Activated T-helper 1 cell treated with anti-CD3 and anti-CD28 coated beads, Interleukin-12 subunit alpha, Interleukin-12 subunit beta, Interleukin-2, Interleukin-4 antibody, amounts not matched to agents 30 ng/mL and 10 ng/mL and 1 ng/mL, durations not matched to agents 14 hours and 24 hours and 36 hours (primary cell): ENCODE data around the gene YJEFN3. TPM values are rescaled to one million over a fixed set of nuclear protein-coding genes. Genes with fewer than 3 reads are reported as not detected.

Source experiments
- DNase-seq: peaks from one replicate; pipeline ENCODE4 v3.0.0; 2021; ENCODE audit warnings: low spot score
- H3K27ac Mint-ChIP-seq: one replicate; pipeline ENCODE4 v1.8.0; 2021; ENCODE audit warnings: mild to moderate bottlenecking, mixed read lengths
- H3K27me3 Mint-ChIP-seq: one replicate; pipeline ENCODE4 v1.8.0; 2022; ENCODE audit warnings: mild to moderate bottlenecking, moderate library complexity, mixed read lengths; ENCODE audit not compliant: insufficient read depth
- H3K36me3 Mint-ChIP-seq: one replicate; pipeline ENCODE4 v1.8.0; 2021; ENCODE audit warnings: low read depth, mixed read lengths
- H3K4me1 Mint-ChIP-seq: one replicate; pipeline ENCODE4 v1.8.0; 2021; ENCODE audit warnings: low read depth, mixed read lengths
- H3K4me3 Mint-ChIP-seq: one replicate; pipeline ENCODE4 v1.8.0; 2021; ENCODE audit warnings: mild to moderate bottlenecking, moderate library complexity, mixed read lengths
- H3K9me3 Mint-ChIP-seq: one replicate; pipeline ENCODE4 v1.8.0; 2021; ENCODE audit warnings: mixed read lengths
- intact Hi-C: fragments of 100-400 bp; cut with micrococcal nuclease; formaldehyde crosslinking; loops from one replicate; pipeline ENCODE4 v1.15.1; 2024
- total RNA-seq: library from RNA; stranded (reverse); gene quantifications from 2 replicates; pipeline ENCODE4 v1.2.3, GENCODE V29; 2022

The YJEFN3 gene
- total RNA-seq, 1 donor from 2014 or later = 13.6 TPM

DNA sequence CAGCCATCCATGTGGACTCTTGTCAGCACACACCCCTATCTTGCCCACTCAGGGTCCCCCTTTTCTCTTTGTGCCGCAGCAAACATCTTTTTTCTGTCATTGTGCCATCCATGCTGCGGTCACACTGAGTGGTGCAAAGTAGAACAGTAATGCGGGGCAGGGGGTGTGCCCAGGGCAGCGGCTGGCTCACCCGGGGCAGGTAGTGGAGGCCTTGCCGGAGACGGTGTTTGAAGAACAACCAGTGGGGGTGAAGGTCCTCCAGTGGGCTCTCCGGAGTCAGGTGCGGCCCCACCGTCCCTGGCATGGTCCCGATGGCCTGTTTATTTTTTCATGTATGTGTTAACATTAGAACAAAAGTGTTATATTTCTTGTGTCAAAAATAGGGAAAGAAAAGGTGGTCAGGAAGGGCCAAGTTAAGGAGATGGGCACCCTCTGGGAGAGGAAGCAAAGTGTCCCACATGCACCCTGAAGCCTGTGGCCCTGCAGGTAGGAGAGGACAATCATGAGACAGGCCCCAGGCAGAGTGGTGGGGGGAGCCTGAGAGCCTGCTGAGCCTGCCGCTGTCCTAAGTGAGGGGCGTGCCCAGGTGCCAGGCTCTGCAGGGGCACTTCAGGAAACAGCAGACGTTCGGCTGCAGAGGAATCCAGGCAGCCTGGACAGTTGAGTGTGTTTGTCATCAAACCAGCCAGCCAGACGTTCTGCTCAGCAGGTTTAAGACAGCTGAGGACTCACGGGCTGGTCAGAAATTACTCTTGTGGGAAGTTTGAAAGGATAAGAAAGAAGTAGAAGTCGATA lies 25.7 kb upstream of the YJEFN3 start:
- Mint-ChIP-seq H3K36me3 (peaks cover 37% of the 10 kb centered on the region), H3K4me1 (no peaks in the 10 kb centered on the region), H3K9me3 (no peaks in the 10 kb centered on the region), H3K27ac (no peak overlapping the region), H3K4me3 (no peak overlapping the region), H3K27me3 (no peaks in the 10 kb centered on the region)
- no peak for DNase-seq
- intact Hi-C loops = no loop called here

DNA sequence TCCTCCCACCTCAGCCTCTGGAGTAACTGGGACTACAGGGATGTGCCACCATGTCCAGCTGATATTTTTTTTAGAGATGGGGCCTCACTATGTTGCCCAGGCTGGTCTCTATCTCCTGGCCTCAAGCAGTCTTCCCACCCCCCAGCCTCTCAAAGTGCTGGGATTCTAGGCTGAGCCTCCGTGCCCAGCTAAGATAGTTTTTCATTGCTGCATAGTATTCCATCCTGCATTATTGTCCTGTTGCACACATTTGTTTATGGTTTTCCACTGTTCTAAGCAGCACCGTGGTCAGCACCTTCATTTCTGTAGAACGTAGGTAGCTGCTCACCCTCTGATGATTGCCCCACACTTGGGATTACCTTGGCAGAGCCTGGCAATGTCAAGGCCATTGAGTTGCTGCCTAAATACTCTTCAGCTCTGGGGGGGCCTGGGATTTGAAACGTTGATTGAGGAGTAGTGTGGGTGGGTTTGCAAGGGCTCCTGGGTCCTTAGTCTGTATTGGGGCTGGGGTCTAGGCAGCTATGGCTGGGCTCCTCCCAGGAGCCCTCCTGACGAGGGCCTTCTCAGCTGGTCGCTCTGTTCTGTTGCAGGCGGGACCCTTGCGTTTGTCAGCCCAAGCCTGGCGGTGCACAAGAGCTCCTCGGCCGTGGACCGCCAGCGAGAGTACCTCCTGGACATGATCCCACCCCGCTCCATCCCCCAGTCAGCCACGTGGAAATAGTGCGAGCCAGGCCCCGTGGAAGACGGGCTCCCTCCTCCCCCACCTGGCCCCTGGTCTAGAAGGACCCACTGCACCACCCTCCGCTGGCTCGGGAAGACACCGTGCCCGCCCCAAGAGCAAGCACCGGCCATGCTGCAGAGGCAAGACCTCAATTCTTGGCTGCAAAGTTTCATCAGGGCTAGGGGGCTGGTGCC lies 23.7 kb upstream of the YJEFN3 start:
- no peaks in the 10 kb centered on the region for H3K4me1 Mint-ChIP-seq
- no peak overlapping the region for H3K27ac Mint-ChIP-seq
- H3K36me3 Mint-ChIP-seq = peaks cover 37% of the 10 kb centered on the region
- H3K9me3 Mint-ChIP-seq = no peaks in the 10 kb centered on the region
- intact Hi-C loops = no loop called here
- no peak for DNase-seq
- H3K27me3 Mint-ChIP-seq = no peaks in the 10 kb centered on the region
- H3K4me3 Mint-ChIP-seq = no peak overlapping the region

DNA sequence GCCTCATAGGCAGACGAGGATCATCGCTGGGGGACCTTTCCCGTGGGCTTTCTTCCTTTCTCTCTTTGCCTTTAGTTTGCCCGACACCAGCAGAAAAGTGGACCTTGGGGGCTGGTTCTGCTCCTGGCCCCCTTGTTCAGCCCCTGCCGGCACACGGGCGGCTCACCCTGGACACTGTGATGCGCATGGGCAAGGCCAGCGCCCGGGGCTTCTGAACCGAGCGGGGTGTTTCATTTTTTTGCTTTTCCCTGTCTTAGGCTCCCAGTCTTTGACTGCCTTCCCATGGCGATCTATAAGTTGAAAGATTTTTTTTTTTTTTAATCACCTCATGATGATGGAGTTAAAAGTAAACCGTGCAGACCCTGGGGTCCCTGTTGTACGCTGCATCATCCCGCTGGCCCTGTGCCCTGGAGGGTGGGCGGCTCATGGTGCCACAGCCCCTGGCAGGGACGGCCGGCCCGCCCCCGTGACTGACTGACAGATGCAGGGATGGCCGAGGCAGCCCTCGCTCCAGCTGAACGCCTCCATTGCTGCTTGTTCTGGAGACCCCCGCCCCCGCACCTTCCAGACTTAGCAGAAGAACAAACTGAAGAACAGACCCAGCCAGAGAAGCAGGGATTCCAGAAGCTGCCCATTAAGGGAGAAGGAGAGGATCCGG lies 22.9 kb upstream of the YJEFN3 start:
- no peak for DNase-seq
- H3K9me3 Mint-ChIP-seq = no peaks in the 10 kb centered on the region
- no peaks in the 10 kb centered on the region for H3K4me1 Mint-ChIP-seq
- H3K36me3 Mint-ChIP-seq = peaks cover 37% of the 10 kb centered on the region
- intact Hi-C loops = no loop called here
- no peaks in the 10 kb centered on the region for H3K27me3 Mint-ChIP-seq
- H3K4me3 Mint-ChIP-seq = no peak overlapping the region
- no peak overlapping the region for H3K27ac Mint-ChIP-seq

DNA sequence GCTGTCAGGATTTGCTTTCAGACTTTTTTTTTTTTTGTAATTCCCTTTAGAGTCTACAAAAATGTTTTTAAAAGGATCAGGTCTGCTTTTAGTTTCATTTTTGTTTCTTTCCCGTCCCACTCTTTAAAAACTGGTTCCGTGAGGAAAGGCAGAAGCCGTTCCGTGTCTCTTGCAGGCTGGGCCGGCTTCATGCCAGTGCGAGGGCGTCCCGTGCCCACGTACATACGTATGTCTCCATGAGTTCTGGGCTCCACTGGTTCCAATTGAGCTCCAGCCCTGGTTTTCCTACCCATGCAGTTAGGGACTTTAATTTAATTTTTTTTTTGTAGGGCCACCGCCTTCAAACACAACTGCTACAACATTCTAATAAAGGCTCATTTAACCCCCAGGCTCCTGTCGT lies 22.1 kb upstream of the YJEFN3 start:
- Mint-ChIP-seq H3K27ac (no peak overlapping the region), H3K4me1 (no peaks in the 10 kb centered on the region), H3K9me3 (no peaks in the 10 kb centered on the region), H3K4me3 (no peak overlapping the region), H3K36me3 (peaks cover 37% of the 10 kb centered on the region), H3K27me3 (no peaks in the 10 kb centered on the region)
- DNase-seq = no peak
- intact Hi-C loops = no loop called here

DNA sequence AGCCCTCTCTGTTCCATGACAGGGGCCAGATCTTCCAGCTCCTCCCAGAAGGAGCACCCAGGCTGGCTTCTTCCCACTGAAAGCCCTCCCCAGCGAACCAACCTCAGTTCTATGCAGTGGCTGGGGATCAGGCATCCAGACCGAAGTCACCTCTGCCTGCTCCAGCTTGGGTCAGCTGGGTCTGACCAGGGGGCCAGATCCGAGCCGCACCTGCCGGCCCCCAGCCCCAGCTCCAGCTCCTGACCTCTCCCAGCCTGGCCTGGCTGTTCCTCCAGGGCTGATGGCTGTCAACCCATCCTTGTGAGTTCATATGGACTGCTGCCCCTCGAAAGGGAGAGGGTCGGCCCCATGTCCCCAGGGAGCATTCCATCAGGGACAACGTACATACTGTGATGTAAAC lies 21.4 kb upstream of the YJEFN3 start:
- no peak for DNase-seq
- Mint-ChIP-seq H3K9me3 (no peaks in the 10 kb centered on the region), H3K36me3 (peaks cover 30% of the 10 kb centered on the region), H3K4me3 (no peak overlapping the region), H3K27ac (no peak overlapping the region), H3K4me1 (no peaks in the 10 kb centered on the region), H3K27me3 (no peaks in the 10 kb centered on the region)
- intact Hi-C loops = no loop called here

DNA sequence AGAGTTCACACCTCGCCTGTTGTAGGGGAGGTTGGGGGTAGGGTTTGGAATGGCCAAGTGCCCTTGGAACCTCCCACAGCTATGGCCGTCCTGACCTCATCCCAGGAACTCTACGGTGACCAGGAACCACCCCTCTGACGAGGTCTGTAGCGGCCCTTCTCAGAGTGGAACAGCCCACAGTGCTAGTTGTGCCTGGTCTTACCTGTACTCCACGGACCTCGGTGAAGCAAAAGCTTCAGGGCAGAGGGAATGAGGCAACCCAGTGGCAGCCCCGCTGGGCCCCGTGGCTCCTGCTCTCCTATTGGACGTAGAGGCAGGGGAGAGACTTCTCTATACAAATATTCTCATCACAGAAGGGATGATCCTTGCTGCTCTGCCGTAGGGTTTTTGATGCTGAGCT lies 20.5 kb upstream of the YJEFN3 start:
- no peak for DNase-seq
- H3K4me1 Mint-ChIP-seq = no peaks in the 10 kb centered on the region
- no peak overlapping the region for H3K4me3 Mint-ChIP-seq
- H3K9me3 Mint-ChIP-seq = no peaks in the 10 kb centered on the region
- H3K27ac Mint-ChIP-seq = no peak overlapping the region
- H3K27me3 Mint-ChIP-seq = no peaks in the 10 kb centered on the region
- intact Hi-C loops = no loop called here
- H3K36me3 Mint-ChIP-seq = peaks cover 22% of the 10 kb centered on the region

DNA sequence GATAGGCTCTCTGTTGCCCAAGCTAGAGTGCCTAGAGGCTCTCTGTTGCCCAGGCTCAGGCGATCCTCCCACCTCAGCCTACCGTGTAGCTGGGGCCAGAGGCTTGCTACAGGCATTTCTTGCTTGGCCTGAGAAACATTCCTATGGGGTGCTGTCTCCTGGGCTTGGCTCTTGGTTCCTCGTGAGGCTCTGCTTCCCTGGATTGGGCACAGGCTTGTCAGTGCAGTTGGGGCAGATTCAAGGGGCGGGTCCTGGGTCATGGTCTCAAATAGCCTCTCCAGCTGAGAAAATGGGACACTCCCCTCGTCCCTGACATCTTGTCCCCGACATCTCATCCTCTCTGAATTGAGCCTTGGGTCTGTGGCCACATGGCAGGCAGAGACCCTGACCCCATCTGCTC lies 18.3 kb upstream of the YJEFN3 start:
- H3K4me3 Mint-ChIP-seq = no peak overlapping the region
- H3K27ac Mint-ChIP-seq = no peak overlapping the region
- no peaks in the 10 kb centered on the region for H3K4me1 Mint-ChIP-seq
- no peaks in the 10 kb centered on the region for H3K9me3 Mint-ChIP-seq
- no peak for DNase-seq
- intact Hi-C loops = no loop called here
- H3K27me3 Mint-ChIP-seq = no peaks in the 10 kb centered on the region
- H3K36me3 Mint-ChIP-seq = peaks cover 19% of the 10 kb centered on the region

DNA sequence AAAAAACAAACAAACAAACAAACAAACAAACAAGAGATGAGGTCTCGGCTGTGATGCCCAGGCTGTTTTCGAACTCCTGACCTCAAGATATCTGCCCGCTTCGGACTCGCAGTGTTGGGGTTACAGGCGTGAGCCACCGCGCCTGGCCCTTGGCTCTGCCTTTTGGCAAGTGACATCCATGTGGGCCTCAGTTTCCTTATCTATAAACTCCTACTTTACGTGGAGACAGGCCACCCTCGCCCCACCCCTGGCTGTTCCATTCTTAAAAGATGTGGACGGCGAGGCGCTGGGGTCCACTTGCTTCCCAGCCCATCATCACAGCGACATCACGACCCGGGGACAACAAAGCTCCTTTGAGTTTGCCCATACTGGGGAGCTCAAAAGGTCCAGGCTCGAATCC lies 15.0 kb upstream of the YJEFN3 start:
- Mint-ChIP-seq H3K27me3 (no peaks in the 10 kb centered on the region), H3K9me3 (no peaks in the 10 kb centered on the region), H3K4me1 (no peaks in the 10 kb centered on the region), H3K36me3 (peaks cover 5% of the 10 kb centered on the region), H3K4me3 (no peak overlapping the region), H3K27ac (no peak overlapping the region)
- no peak for DNase-seq
- intact Hi-C loops = no loop called here

DNA sequence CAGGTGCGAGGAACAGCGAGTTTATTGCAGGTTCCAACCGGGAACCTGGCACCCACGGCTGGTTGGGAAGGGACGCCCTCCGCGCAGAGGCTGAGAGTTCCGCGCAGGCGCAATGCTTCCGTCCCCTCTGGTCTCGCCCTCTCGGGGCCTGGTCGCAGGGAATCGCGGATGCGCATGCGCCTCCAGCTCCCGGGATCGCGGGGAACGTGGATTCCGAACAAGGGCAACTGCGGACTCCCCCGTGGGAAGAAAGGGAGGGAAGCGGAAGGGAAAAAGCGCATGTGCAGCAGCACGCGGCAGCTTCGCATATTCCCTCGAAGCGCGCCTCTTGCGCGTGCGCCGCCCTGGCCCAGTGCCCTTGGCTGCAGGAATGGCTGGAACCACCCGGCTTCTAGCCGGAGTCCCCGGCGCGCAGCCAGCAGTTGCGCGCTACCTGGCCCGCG lies 14.5 kb upstream of the YJEFN3 start:
- Mint-ChIP-seq H3K27me3 (no peaks in the 10 kb centered on the region), H3K36me3 (peaks cover 8% of the 10 kb centered on the region), H3K4me3 (peak overlapping the region; percentile 61), H3K9me3 (no peaks in the 10 kb centered on the region), H3K27ac (no peak overlapping the region), H3K4me1 (peaks cover 2% of the 10 kb centered on the region)
- DNase-seq = no peak
- intact Hi-C loops = no loop called here

DNA sequence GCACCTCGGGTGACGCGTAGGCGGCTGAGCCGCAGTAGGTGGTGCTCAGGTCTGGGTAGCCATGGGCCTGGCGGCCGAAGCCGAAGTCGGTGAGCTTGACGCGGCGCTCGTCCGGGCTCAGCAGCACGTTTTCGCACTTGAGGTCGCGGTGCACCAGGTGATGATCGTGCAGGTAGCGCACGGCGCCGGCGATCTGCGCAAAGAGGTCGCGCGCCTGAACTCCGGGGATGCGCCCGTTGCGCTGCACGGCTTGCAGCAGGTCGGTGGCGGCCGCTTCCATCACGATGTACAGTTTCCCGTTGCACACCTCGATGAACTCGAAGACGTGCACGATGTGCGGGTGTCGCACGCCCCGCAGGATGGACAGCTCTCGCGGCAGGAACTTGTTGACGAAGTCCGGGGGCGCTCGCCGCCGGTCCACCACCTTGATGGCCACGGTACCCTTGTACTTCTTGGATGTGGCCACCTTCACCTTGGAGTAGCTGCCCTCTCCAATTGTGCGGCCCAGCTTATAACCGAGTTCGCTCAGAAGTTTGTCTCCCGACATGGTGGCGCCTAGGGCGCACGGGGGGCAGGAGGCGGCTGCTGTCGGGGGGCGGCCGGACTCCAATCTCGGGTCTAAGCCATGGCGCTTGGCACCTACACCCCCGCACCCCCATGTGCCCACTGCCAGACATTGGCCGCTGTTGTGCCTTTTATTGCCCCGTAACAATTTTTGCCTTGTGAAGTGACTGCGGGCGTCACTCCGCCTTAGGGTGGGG lies 13.7 kb upstream of the YJEFN3 start, which contains the start of gene TSSK6:
TSS of gene TSSK6 (minus strand) at position 668 of the 761 bp plus-strand sequence. CDS start at position 547, 121 bp downstream.
- H3K36me3 Mint-ChIP-seq = peaks cover 14% of the 10 kb centered on the region
- no peaks in the 10 kb centered on the region for H3K9me3 Mint-ChIP-seq
- peak within 1 kb of the TSS; percentile 94 for H3K27ac Mint-ChIP-seq
- intact Hi-C loops = no loop called here
- H3K4me3 Mint-ChIP-seq = peak within 1 kb of the TSS; percentile 92
- no peak for DNase-seq
- H3K27me3 Mint-ChIP-seq = no peaks in the 10 kb centered on the region
- H3K4me1 Mint-ChIP-seq = peaks cover 5% of the 10 kb centered on the region

DNA sequence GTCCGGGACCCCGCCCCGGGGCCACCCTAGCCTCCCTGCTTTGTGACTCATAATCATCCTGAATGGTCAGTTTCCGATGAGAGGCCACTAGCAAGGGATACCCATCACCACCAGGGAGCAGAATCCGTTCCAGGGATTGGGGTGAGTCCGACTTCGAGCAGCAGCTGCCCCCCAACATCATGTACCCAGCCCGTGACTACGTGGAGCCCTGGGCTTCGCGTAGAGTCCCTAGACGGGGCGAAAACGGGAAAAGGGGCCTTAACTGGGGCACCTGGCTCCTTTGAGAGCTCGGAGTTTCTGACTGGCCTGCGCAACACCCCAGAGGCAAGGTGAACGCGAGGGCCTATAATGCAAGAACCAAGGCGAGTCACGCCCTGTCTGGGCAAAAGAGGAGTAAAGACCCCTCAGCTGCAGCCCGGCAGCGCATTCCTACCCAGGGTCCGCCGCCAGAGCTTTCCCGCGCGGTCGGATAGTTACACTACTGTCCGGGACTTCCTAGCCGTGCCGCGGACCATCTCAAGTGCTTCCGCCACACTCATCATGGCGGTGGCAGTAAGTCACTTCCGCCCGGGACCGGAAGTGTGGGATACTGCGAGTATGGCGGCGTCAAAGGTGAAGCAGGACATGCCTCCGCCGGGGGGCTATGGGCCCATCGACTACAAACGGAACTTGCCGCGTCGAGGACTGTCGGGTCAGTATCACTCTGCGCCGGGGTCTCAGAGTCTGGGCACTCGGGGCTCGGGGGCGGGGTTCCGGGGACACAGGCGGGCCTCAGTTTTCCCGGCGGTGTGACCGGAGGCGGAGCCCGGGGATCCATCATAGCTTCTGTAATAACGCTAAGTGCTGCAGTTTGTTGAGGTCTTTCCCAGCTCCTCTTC lies 12.8 kb upstream of the YJEFN3 start, which contains the start of gene NDUFA13:
TSS of gene NDUFA13 (plus strand) at position 584 of the 878 bp plus-strand sequence. CDS start at position 598, 14 bp downstream.
- Mint-ChIP-seq H3K27me3 (no peaks in the 10 kb centered on the region), H3K4me3 (peak within 1 kb of the TSS; percentile 92), H3K4me1 (peaks cover 8% of the 10 kb centered on the region), H3K36me3 (peaks cover 20% of the 10 kb centered on the region), H3K27ac (peak within 1 kb of the TSS; percentile 94), H3K9me3 (no peaks in the 10 kb centered on the region)
- peak; percentile 93 for DNase-seq
- intact Hi-C loops = loop anchor here (1.0 kb wide), 4 partner anchors 25 to 324 kb away; partner anchors contain the start of genes BORCS8, GATAD2A and RFXANK
